T-helper 17 cell (primary cell): ENCODE measurements around the gene GTF2A1L. TPM values are rescaled to one million over a fixed set of nuclear protein-coding genes. Genes with fewer than 3 reads are reported as not detected.
"Not testable (repeated sequence)": the region's sequence is repeated elsewhere in the genome, so short reads cannot be mapped to it uniquely, and the experiment has no call there.

ENCODE experiments used
- ATAC-seq: fragments of 150-1000 bp; cut with Tn5 transposase; 2 replicates; pipeline ENCODE4 v1.10.0; 2021; ENCODE audit warnings: mild to moderate bottlenecking, moderate library complexity
- DNase-seq, 3 donors: peaks; one replicate each; pipeline versions ENCODE4 v3.0.0 to v3.0.0-alpha.2; 2020 to 2021
- H3K9me3 ChIP-seq: one replicate; pipeline ENCODE4 v1.7.0; 2013; ENCODE audit warnings: low read length, mild to moderate bottlenecking; ENCODE audit not compliant: control insufficient read depth, poor library complexity, severe bottlenecking
- H3K27ac Mint-ChIP-seq: one replicate; pipeline ENCODE4 v1.8.0; 2022; ENCODE audit warnings: mild to moderate bottlenecking, moderate library complexity, mixed read lengths
- H3K27me3 Mint-ChIP-seq: one replicate; pipeline ENCODE4 v1.8.0; 2022; ENCODE audit warnings: mixed read lengths
- H3K36me3 Mint-ChIP-seq: one replicate; pipeline ENCODE4 v1.8.0; 2022; ENCODE audit warnings: low read depth, mixed read lengths
- H3K4me1 Mint-ChIP-seq: one replicate; pipeline ENCODE4 v1.8.0; 2022; ENCODE audit warnings: mild to moderate bottlenecking, mixed read lengths
- H3K4me3 Mint-ChIP-seq: one replicate; pipeline ENCODE4 v1.8.0; 2022; ENCODE audit warnings: mild to moderate bottlenecking, moderate library complexity, mixed read lengths
- total RNA-seq, 4 donors: library from RNA in 2 of 4; stranded (reverse) in 2 of 4; gene quantifications; one replicate each; pipeline ENCODE4 v1.2.3 and lab custom pipeline; 2022 to 2026

Gene GTF2A1L
- total RNA-seq, 2 donors from 2014 or later, result not detected

- DNase-seq (no peak), ATAC-seq (no peak)
- no peaks in the 10 kb centered on the region for H3K9me3 ChIP-seq
- H3K27me3 Mint-ChIP-seq, result peaks cover 28% of the 10 kb centered on the region
- H3K4me1 Mint-ChIP-seq, result no peaks in the 10 kb centered on the region
- H3K4me3 Mint-ChIP-seq, result no peak overlapping the region
- no peak overlapping the region for H3K27ac Mint-ChIP-seq
- H3K36me3 Mint-ChIP-seq, result no peaks in the 10 kb centered on the region
Measured at GRCh38 chr2:48694149-48694548, 76.5 kb downstream of the GTF2A1L start.

GRCh38 chr2:48695991-48696390, 78.3 kb downstream of the GTF2A1L start:
- Mint-ChIP-seq H3K4me1 (no peaks in the 10 kb centered on the region), H3K27me3 (peaks cover 11% of the 10 kb centered on the region), H3K4me3 (no peak overlapping the region), H3K27ac (no peak overlapping the region), H3K36me3 (no peaks in the 10 kb centered on the region)
- ATAC-seq, result no peak
- H3K9me3 ChIP-seq, result no peaks in the 10 kb centered on the region
- DNase-seq, result no peak

GRCh38 chr2:48696881-48697280, 79.2 kb downstream of the GTF2A1L start:
- DNase-seq (no peak), ATAC-seq (no peak)
- Mint-ChIP-seq H3K27me3 (peaks cover 11% of the 10 kb centered on the region), H3K27ac (no peak overlapping the region), H3K4me3 (no peak overlapping the region), H3K4me1 (no peaks in the 10 kb centered on the region), H3K36me3 (no peaks in the 10 kb centered on the region)
- no peaks in the 10 kb centered on the region for H3K9me3 ChIP-seq

GRCh38 chr2:48699348-48699930, 81.8 kb downstream of the GTF2A1L start:
- Mint-ChIP-seq H3K4me1 (no peaks in the 10 kb centered on the region), H3K27me3 (no peaks in the 10 kb centered on the region), H3K36me3 (no peaks in the 10 kb centered on the region), H3K4me3 (no peak overlapping the region), H3K27ac (no peak overlapping the region)
- ATAC-seq (no peak), DNase-seq (no peak)
- H3K9me3 ChIP-seq, result no peaks in the 10 kb centered on the region

- H3K27me3 Mint-ChIP-seq, H3K4me1 Mint-ChIP-seq, ATAC-seq: not testable (repeated sequence)
Measured at GRCh38 chr2:48703621-48704020, 86.0 kb downstream of the GTF2A1L start.

GRCh38 chr2:48707466-48707865, 89.8 kb downstream of the GTF2A1L start:
- peaks cover 7% of the 10 kb centered on the region for H3K27me3 Mint-ChIP-seq
- H3K27ac Mint-ChIP-seq, result no peak overlapping the region
- no peaks in the 10 kb centered on the region for H3K36me3 Mint-ChIP-seq
- no peaks in the 10 kb centered on the region for H3K4me1 Mint-ChIP-seq
- H3K4me3 Mint-ChIP-seq, result no peak overlapping the region
- DNase-seq (no peak), ATAC-seq (no peak)
- H3K9me3 ChIP-seq, result no peaks in the 10 kb centered on the region

More at GRCh38 chr2:48703621-48704020, 86.0 kb downstream of the GTF2A1L start:
- not testable (repeated sequence) for DNase-seq, H3K27ac Mint-ChIP-seq, H3K9me3 ChIP-seq, H3K4me3 Mint-ChIP-seq, H3K36me3 Mint-ChIP-seq

GRCh38 chr2:48709096-48710034, 91.7 kb downstream of the GTF2A1L start:
- H3K36me3 Mint-ChIP-seq, result no peaks in the 10 kb centered on the region
- no peaks in the 10 kb centered on the region for H3K4me1 Mint-ChIP-seq
- DNase-seq, result no peak
- H3K27me3 Mint-ChIP-seq, result peaks cover 13% of the 10 kb centered on the region
- H3K9me3 ChIP-seq, result no peaks in the 10 kb centered on the region
- ATAC-seq, result no peak
- no peak overlapping the region for H3K4me3 Mint-ChIP-seq
- no peak overlapping the region for H3K27ac Mint-ChIP-seq

GRCh38 chr2:48711343-48711742, 93.7 kb downstream of the GTF2A1L start:
- DNase-seq, result no peak
- H3K9me3 ChIP-seq, result no peaks in the 10 kb centered on the region
- no peaks in the 10 kb centered on the region for H3K36me3 Mint-ChIP-seq
- no peak for ATAC-seq
- no peak overlapping the region for H3K27ac Mint-ChIP-seq
- no peaks in the 10 kb centered on the region for H3K4me1 Mint-ChIP-seq
- H3K4me3 Mint-ChIP-seq, result no peak overlapping the region
- H3K27me3 Mint-ChIP-seq, result peaks cover 13% of the 10 kb centered on the region

- H3K9me3 ChIP-seq, result no peaks in the 10 kb centered on the region
- ATAC-seq (no peak), DNase-seq (no peak)
- Mint-ChIP-seq H3K4me3 (no peak overlapping the region), H3K36me3 (no peaks in the 10 kb centered on the region), H3K27ac (no peak overlapping the region), H3K4me1 (no peaks in the 10 kb centered on the region), H3K27me3 (peaks cover 13% of the 10 kb centered on the region)
Measured at GRCh38 chr2:48712151-48712550, 94.5 kb downstream of the GTF2A1L start.

GRCh38 chr2:48713647-48714046, 96.0 kb downstream of the GTF2A1L start:
- no peaks in the 10 kb centered on the region for H3K36me3 Mint-ChIP-seq
- peaks cover 13% of the 10 kb centered on the region for H3K27me3 Mint-ChIP-seq
- H3K4me1 Mint-ChIP-seq, result no peaks in the 10 kb centered on the region
- no peak for ATAC-seq
- H3K4me3 Mint-ChIP-seq, result no peak overlapping the region
- H3K27ac Mint-ChIP-seq, result no peak overlapping the region
- no peak for DNase-seq
- no peaks in the 10 kb centered on the region for H3K9me3 ChIP-seq

GRCh38 chr2:48714245-48714644, 96.6 kb downstream of the GTF2A1L start:
- Mint-ChIP-seq H3K27me3 (peaks cover 14% of the 10 kb centered on the region), H3K4me1 (no peaks in the 10 kb centered on the region), H3K4me3 (no peak overlapping the region), H3K36me3 (no peaks in the 10 kb centered on the region), H3K27ac (no peak overlapping the region)
- no peaks in the 10 kb centered on the region for H3K9me3 ChIP-seq
- ATAC-seq (no peak), DNase-seq (no peak)

- peaks cover 22% of the 10 kb centered on the region for H3K27me3 Mint-ChIP-seq
- no peak overlapping the region for H3K4me3 Mint-ChIP-seq
- H3K9me3 ChIP-seq, result no peaks in the 10 kb centered on the region
- H3K36me3 Mint-ChIP-seq, result no peaks in the 10 kb centered on the region
- no peak overlapping the region for H3K27ac Mint-ChIP-seq
- no peaks in the 10 kb centered on the region for H3K4me1 Mint-ChIP-seq
- no peak for DNase-seq
- no peak for ATAC-seq
Measured at GRCh38 chr2:48715042-48715899, 97.6 kb downstream of the GTF2A1L start.

GRCh38 chr2:48715956-48716355, 98.3 kb downstream of the GTF2A1L start:
- no peak for ATAC-seq
- DNase-seq, result no peak
- H3K4me3 Mint-ChIP-seq, result no peak overlapping the region
- H3K27ac Mint-ChIP-seq, result no peak overlapping the region
- peaks cover 22% of the 10 kb centered on the region for H3K27me3 Mint-ChIP-seq
- H3K36me3 Mint-ChIP-seq, result no peaks in the 10 kb centered on the region
- H3K9me3 ChIP-seq, result no peaks in the 10 kb centered on the region
- H3K4me1 Mint-ChIP-seq, result no peaks in the 10 kb centered on the region
